ENCODE results near the gene AK5. TPM values are rescaled to one million over a fixed set of nuclear protein-coding genes. Genes with fewer than 3 reads are reported as not detected.

The AK5 gene
- total and polyA plus RNA-seq, 9 donors = 5.3 to 10.3 (median 9.0) TPM

GRCh38 chr1:77463216-77463615, 181.4 kb downstream of the AK5 start:
- no peaks in the 10 kb centered on the region for H3K9me3 ChIP-seq (replicated peaks; ENCODE audit: control insufficient read depth, low read depth, low read length)
- peaks cover 6% of the 10 kb centered on the region for H3K4me1 ChIP-seq (ENCODE audit: control insufficient read depth, insufficient read depth, low read length)
- H3K36me3 ChIP-seq (ENCODE audit: control insufficient read depth, insufficient read depth, low read length) = no peaks in the 10 kb centered on the region
- H3K27ac ChIP-seq (ENCODE audit: low read length) = no peak overlapping the region
- no peak overlapping the region for H3K4me3 ChIP-seq (ENCODE audit: low read length)
- no peaks in the 10 kb centered on the region for H3K27me3 ChIP-seq (ENCODE audit: control insufficient read depth, insufficient read depth, low read length)
- no peak for DNase-seq
- no CpG with 5 or more reads among the region's 1 CpG for WGBS (ENCODE audit: insufficient coverage)

GRCh38 chr1:77465139-77465538, 183.3 kb downstream of the AK5 start:
- Histone ChIP-seq H3K4me3 (ENCODE audit: low read length) (no peak overlapping the region), H3K4me1 (ENCODE audit: control insufficient read depth, insufficient read depth, low read length) (peaks cover 7% of the 10 kb centered on the region), H3K36me3 (ENCODE audit: control insufficient read depth, insufficient read depth, low read length) (no peaks in the 10 kb centered on the region), H3K9me3 (replicated peaks; ENCODE audit: control insufficient read depth, low read depth, low read length) (no peaks in the 10 kb centered on the region), H3K27ac (ENCODE audit: low read length) (no peak overlapping the region), H3K27me3 (ENCODE audit: control insufficient read depth, insufficient read depth, low read length) (no peaks in the 10 kb centered on the region)
- WGBS (ENCODE audit: insufficient coverage) = no CpG with 5 or more reads among the region's 2 CpGs
- DNase-seq = no peak

- Histone ChIP-seq H3K27ac (ENCODE audit: low read length) (no peak overlapping the region), H3K4me1 (ENCODE audit: control insufficient read depth, insufficient read depth, low read length) (peaks cover 7% of the 10 kb centered on the region), H3K27me3 (ENCODE audit: control insufficient read depth, insufficient read depth, low read length) (no peaks in the 10 kb centered on the region), H3K36me3 (ENCODE audit: control insufficient read depth, insufficient read depth, low read length) (no peaks in the 10 kb centered on the region), H3K9me3 (replicated peaks; ENCODE audit: control insufficient read depth, low read depth, low read length) (no peaks in the 10 kb centered on the region), H3K4me3 (ENCODE audit: low read length) (no peak overlapping the region)
- WGBS (ENCODE audit: insufficient coverage) = 72% methylated on average over 5 of the region's 5 CpGs
- DNase-seq = no peak
These were observed 184.1 kb downstream of the AK5 start for GRCh38 chr1:77465922-77466321.

- Histone ChIP-seq H3K36me3 (ENCODE audit: control insufficient read depth, insufficient read depth, low read length) (no peaks in the 10 kb centered on the region), H3K27me3 (ENCODE audit: control insufficient read depth, insufficient read depth, low read length) (no peaks in the 10 kb centered on the region), H3K4me3 (ENCODE audit: low read length) (no peak overlapping the region), H3K4me1 (ENCODE audit: control insufficient read depth, insufficient read depth, low read length) (peaks cover 7% of the 10 kb centered on the region), H3K27ac (ENCODE audit: low read length) (no peak overlapping the region), H3K9me3 (replicated peaks; ENCODE audit: control insufficient read depth, low read depth, low read length) (no peaks in the 10 kb centered on the region)
- DNase-seq = peak; percentile 12
- no CpG with 5 or more reads among the region's 2 CpGs for WGBS (ENCODE audit: insufficient coverage)
These were observed 185.3 kb downstream of the AK5 start for GRCh38 chr1:77467021-77467595.

- peaks cover 7% of the 10 kb centered on the region for H3K4me1 ChIP-seq (ENCODE audit: control insufficient read depth, insufficient read depth, low read length)
- WGBS (ENCODE audit: insufficient coverage) = no CpG with 5 or more reads among the region's 2 CpGs
- no peak overlapping the region for H3K27ac ChIP-seq (ENCODE audit: low read length)
- DNase-seq = no peak
- H3K4me3 ChIP-seq (ENCODE audit: low read length) = no peak overlapping the region
- no peaks in the 10 kb centered on the region for H3K9me3 ChIP-seq (replicated peaks; ENCODE audit: control insufficient read depth, low read depth, low read length)
- no peaks in the 10 kb centered on the region for H3K27me3 ChIP-seq (ENCODE audit: control insufficient read depth, insufficient read depth, low read length)
- no peaks in the 10 kb centered on the region for H3K36me3 ChIP-seq (ENCODE audit: control insufficient read depth, insufficient read depth, low read length)
These were observed 185.9 kb downstream of the AK5 start for GRCh38 chr1:77467741-77468140.

- H3K4me1 ChIP-seq (ENCODE audit: control insufficient read depth, insufficient read depth, low read length) = peaks cover 7% of the 10 kb centered on the region
- H3K36me3 ChIP-seq (ENCODE audit: control insufficient read depth, insufficient read depth, low read length) = no peaks in the 10 kb centered on the region
- H3K27me3 ChIP-seq (ENCODE audit: control insufficient read depth, insufficient read depth, low read length) = no peaks in the 10 kb centered on the region
- peak overlapping the region; percentile 38 for H3K27ac ChIP-seq (ENCODE audit: low read length)
- peak; percentile 77 for DNase-seq
- H3K9me3 ChIP-seq (replicated peaks; ENCODE audit: control insufficient read depth, low read depth, low read length) = no peaks in the 10 kb centered on the region
- 41% methylated on average over 3 of the region's 4 CpGs for WGBS (ENCODE audit: insufficient coverage)
- no peak overlapping the region for H3K4me3 ChIP-seq (ENCODE audit: low read length)
These were observed 186.6 kb downstream of the AK5 start for GRCh38 chr1:77468257-77468948.

- Histone ChIP-seq H3K4me3 (ENCODE audit: low read length) (no peak overlapping the region), H3K9me3 (replicated peaks; ENCODE audit: control insufficient read depth, low read depth, low read length) (no peaks in the 10 kb centered on the region), H3K4me1 (ENCODE audit: control insufficient read depth, insufficient read depth, low read length) (peaks cover 7% of the 10 kb centered on the region), H3K27ac (ENCODE audit: low read length) (peak overlapping the region; percentile 6), H3K27me3 (ENCODE audit: control insufficient read depth, insufficient read depth, low read length) (no peaks in the 10 kb centered on the region), H3K36me3 (ENCODE audit: control insufficient read depth, insufficient read depth, low read length) (no peaks in the 10 kb centered on the region)
- 85% methylated on average over 3 of the region's 5 CpGs for WGBS (ENCODE audit: insufficient coverage)
- DNase-seq = no peak
These were observed 187.3 kb downstream of the AK5 start for GRCh38 chr1:77468949-77469710.

GRCh38 chr1:77471691-77472090, 189.9 kb downstream of the AK5 start:
- Histone ChIP-seq H3K27ac (ENCODE audit: low read length) (no peak overlapping the region), H3K9me3 (replicated peaks; ENCODE audit: control insufficient read depth, low read depth, low read length) (no peaks in the 10 kb centered on the region), H3K36me3 (ENCODE audit: control insufficient read depth, insufficient read depth, low read length) (no peaks in the 10 kb centered on the region), H3K4me1 (ENCODE audit: control insufficient read depth, insufficient read depth, low read length) (peaks cover 7% of the 10 kb centered on the region), H3K4me3 (ENCODE audit: low read length) (no peak overlapping the region), H3K27me3 (ENCODE audit: control insufficient read depth, insufficient read depth, low read length) (no peaks in the 10 kb centered on the region)
- DNase-seq = peak; percentile 65
- WGBS (ENCODE audit: insufficient coverage) = no CpG with 5 or more reads among the region's 2 CpGs

- Histone ChIP-seq H3K4me3 (ENCODE audit: low read length) (no peak overlapping the region), H3K27ac (ENCODE audit: low read length) (no peak overlapping the region), H3K36me3 (ENCODE audit: control insufficient read depth, insufficient read depth, low read length) (no peaks in the 10 kb centered on the region), H3K27me3 (ENCODE audit: control insufficient read depth, insufficient read depth, low read length) (no peaks in the 10 kb centered on the region), H3K9me3 (replicated peaks; ENCODE audit: control insufficient read depth, low read depth, low read length) (no peaks in the 10 kb centered on the region), H3K4me1 (ENCODE audit: control insufficient read depth, insufficient read depth, low read length) (no peaks in the 10 kb centered on the region)
- no CpG with 5 or more reads among the region's 3 CpGs for WGBS (ENCODE audit: insufficient coverage)
- peak; percentile 8 for DNase-seq
These were observed 191.9 kb downstream of the AK5 start for GRCh38 chr1:77473690-77474089.

GRCh38 chr1:77475641-77476040, 193.8 kb downstream of the AK5 start:
- DNase-seq = no peak
- no peaks in the 10 kb centered on the region for H3K27me3 ChIP-seq (ENCODE audit: control insufficient read depth, insufficient read depth, low read length)
- no peaks in the 10 kb centered on the region for H3K36me3 ChIP-seq (ENCODE audit: control insufficient read depth, insufficient read depth, low read length)
- no peaks in the 10 kb centered on the region for H3K9me3 ChIP-seq (replicated peaks; ENCODE audit: control insufficient read depth, low read depth, low read length)
- WGBS (ENCODE audit: insufficient coverage) = no CpG with 5 or more reads among the region's 1 CpG
- no peak overlapping the region for H3K27ac ChIP-seq (ENCODE audit: low read length)
- H3K4me3 ChIP-seq (ENCODE audit: low read length) = no peak overlapping the region
- no peaks in the 10 kb centered on the region for H3K4me1 ChIP-seq (ENCODE audit: control insufficient read depth, insufficient read depth, low read length)

Measured in muscle of leg (tissue), 11 donors.